GM12875 (cell line): Measurements from ENCODE around the gene C9orf85.
"Not testable (repeated sequence)": the region's sequence is repeated elsewhere in the genome, so short reads cannot be mapped to it uniquely, and the experiment has no call there.

Experiments
- H3K4me3 ChIP-seq: one replicate; pipeline ENCODE4 v1.5.1; 2011; ENCODE audit warnings: low read depth, low read length, control low read depth
- TF ChIP-seq, protein P1 (sequence below): IDR thresholded peaks from 2 replicates; pipeline ENCODE4 v1.5.1; 2011; ENCODE audit warnings: low read depth, mild to moderate bottlenecking, control low read depth, inconsistent platforms, low read length, moderate library complexity, borderline replicate concordance; ENCODE audit not compliant: insufficient read depth

The C9orf85 gene

GRCh38 chr9:71984831-71985281, 73.4 kb downstream of the C9orf85 start:
- H3K4me3 ChIP-seq: no peak overlapping the region
- TF ChIP-seq, protein P1, sequence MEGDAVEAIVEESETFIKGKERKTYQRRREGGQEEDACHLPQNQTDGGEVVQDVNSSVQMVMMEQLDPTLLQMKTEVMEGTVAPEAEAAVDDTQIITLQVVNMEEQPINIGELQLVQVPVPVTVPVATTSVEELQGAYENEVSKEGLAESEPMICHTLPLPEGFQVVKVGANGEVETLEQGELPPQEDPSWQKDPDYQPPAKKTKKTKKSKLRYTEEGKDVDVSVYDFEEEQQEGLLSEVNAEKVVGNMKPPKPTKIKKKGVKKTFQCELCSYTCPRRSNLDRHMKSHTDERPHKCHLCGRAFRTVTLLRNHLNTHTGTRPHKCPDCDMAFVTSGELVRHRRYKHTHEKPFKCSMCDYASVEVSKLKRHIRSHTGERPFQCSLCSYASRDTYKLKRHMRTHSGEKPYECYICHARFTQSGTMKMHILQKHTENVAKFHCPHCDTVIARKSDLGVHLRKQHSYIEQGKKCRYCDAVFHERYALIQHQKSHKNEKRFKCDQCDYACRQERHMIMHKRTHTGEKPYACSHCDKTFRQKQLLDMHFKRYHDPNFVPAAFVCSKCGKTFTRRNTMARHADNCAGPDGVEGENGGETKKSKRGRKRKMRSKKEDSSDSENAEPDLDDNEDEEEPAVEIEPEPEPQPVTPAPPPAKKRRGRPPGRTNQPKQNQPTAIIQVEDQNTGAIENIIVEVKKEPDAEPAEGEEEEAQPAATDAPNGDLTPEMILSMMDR: no peak

GRCh38 chr9:71985297-71985911, 74.0 kb downstream of the C9orf85 start:
- no peak overlapping the region for H3K4me3 ChIP-seq
- TF ChIP-seq, protein P1: no peak

DNA sequence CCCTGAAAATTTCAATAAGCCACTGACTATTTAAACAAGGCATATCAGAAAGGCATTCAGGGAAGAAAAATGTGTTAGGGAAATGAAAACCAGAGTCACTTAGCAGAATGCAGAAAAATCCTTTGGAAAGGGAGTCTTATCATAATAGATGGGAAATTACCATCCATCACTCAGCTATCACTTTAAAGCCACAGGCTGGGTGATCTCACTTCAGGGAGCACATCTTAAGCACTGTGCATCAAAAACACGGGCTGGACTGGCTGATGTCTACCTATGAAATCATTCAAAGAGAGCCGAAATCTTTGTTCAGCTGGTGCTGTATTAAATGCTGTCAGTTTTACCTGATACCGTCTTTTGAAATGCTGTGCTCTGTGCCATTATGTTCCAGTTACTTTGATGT, 75.5 kb downstream of the C9orf85 start:
- no peak overlapping the region for H3K4me3 ChIP-seq
- TF ChIP-seq, protein P1: no peak

GRCh38 chr9:71987471-71988371, 76.3 kb downstream of the C9orf85 start:
- no peak overlapping the region for H3K4me3 ChIP-seq
- TF ChIP-seq, protein P1: no peak

- TF ChIP-seq, protein P1: no peak
- no peak overlapping the region for H3K4me3 ChIP-seq
Measured at GRCh38 chr9:71990466-71990865, 79.0 kb downstream of the C9orf85 start.

- TF ChIP-seq, protein P1: no peak
- no peak overlapping the region for H3K4me3 ChIP-seq
Measured at GRCh38 chr9:72005451-72005850, 94.0 kb downstream of the C9orf85 start.

GRCh38 chr9:72006501-72006900, 95.1 kb downstream of the C9orf85 start:
- no peak overlapping the region for H3K4me3 ChIP-seq
- TF ChIP-seq, protein P1: no peak

- not testable (repeated sequence) for H3K4me3 ChIP-seq
Measured at GRCh38 chr9:72007726-72008125, 96.3 kb downstream of the C9orf85 start.
